Measurements from ENCODE around the gene SPG11.

GRCh38 chr15:44596511-44597010 lies 66.9 kb downstream of the SPG11 start:
- TF ChIP-seq EZH2 (IDR thresholded peaks at IDR 0.05) (no peak), POLR2AphosphoS5 (IDR thresholded peaks at IDR 0.05; ENCODE audit: borderline replicate concordance, low read depth, low read length) (no peak), FOXP2 (optimal IDR thresholded peaks at IDR 0.05; ENCODE audit: control extremely low read depth, extremely low read length, insufficient read depth) (no peak)

All from SK-N-MC (cell line).